Loucy (cell line): ENCODE data around the gene DEFB114.
"Not testable (repeated sequence)": the region's sequence is repeated elsewhere in the genome, so short reads cannot be mapped to it uniquely, and the experiment has no call there.

Experiments
- CTCF ChIP-seq: fragments of 200-600 bp; sonication (generic); conservative IDR thresholded peaks from 2 replicates; pipeline ENCODE4 v1.5.1; 2014; ENCODE audit warnings: mild to moderate bottlenecking, antibody characterized with exemption, low read length
- EZH2phosphoT487 ChIP-seq: fragments of 200-600 bp; IDR thresholded peaks from 2 replicates; pipeline ENCODE4 v1.6.1; 2018; ENCODE audit warnings: antibody characterized with exemption, mild to moderate bottlenecking, moderate library complexity, borderline replicate concordance

- not testable (repeated sequence) for TF ChIP-seq CTCF, EZH2phosphoT487
Measured at GRCh38 chr6:49944068-49944467, 19.9 kb downstream of the DEFB114 start.
